GM23248 (cell line): Measurements from ENCODE around the gene MRAS. TPM values are rescaled to one million over a fixed set of nuclear protein-coding genes. Genes with fewer than 3 reads are reported as not detected.

ENCODE experiments used
- DNase-seq: peaks from one replicate; pipeline ENCODE4 v3.0.0-alpha.2; 2015
- H2AFZ ChIP-seq: fragments of 200-600 bp; sonication (generic); 2 replicates; pipeline ENCODE4 v1.6.1; 2016; ENCODE audit warnings: antibody characterized with exemption
- H3F3A ChIP-seq: fragments of 200-600 bp; sonication (generic); 2 replicates; pipeline ENCODE4 v1.6.1; 2016; ENCODE audit warnings: mild to moderate bottlenecking, antibody characterized with exemption, mixed run types; ENCODE audit not compliant: insufficient read depth
- H3K27ac ChIP-seq: fragments of 200-600 bp; sonication (generic); 2 replicates; pipeline ENCODE4 v1.5.1; 2016; ENCODE audit warnings: mild to moderate bottlenecking
- H3K27me3 ChIP-seq: fragments of 200-600 bp; sonication (generic); replicated peaks from 2 replicates; pipeline ENCODE4 v1.6.1; 2016; ENCODE audit warnings: mild to moderate bottlenecking; ENCODE audit not compliant: insufficient read depth
- H3K36me3 ChIP-seq: fragments of 200-600 bp; sonication (generic); 2 replicates; pipeline ENCODE4 v1.6.1; 2016; ENCODE audit warnings: low read depth, mild to moderate bottlenecking
- H3K4me1 ChIP-seq: fragments of 200-600 bp; sonication (generic); 2 replicates; pipeline ENCODE4 v1.6.1; 2016; ENCODE audit warnings: mild to moderate bottlenecking; ENCODE audit not compliant: insufficient read depth
- H3K4me2 ChIP-seq: fragments of 200-600 bp; sonication (generic); one replicate; pipeline ENCODE4 v1.6.1; 2016; ENCODE audit warnings: mild to moderate bottlenecking; ENCODE audit not compliant: unreplicated experiment
- H3K4me3 ChIP-seq: fragments of 200-600 bp; sonication (generic); 2 replicates; pipeline ENCODE4 v1.5.1; 2016; ENCODE audit warnings: mild to moderate bottlenecking
- H3K79me2 ChIP-seq: fragments of 200-600 bp; sonication (generic); 2 replicates; pipeline ENCODE4 v1.6.1; 2016; ENCODE audit warnings: mild to moderate bottlenecking; ENCODE audit not compliant: insufficient read depth
- H3K9ac ChIP-seq: fragments of 200-600 bp; sonication (generic); 2 replicates; pipeline ENCODE4 v1.6.1; 2016; ENCODE audit warnings: mild to moderate bottlenecking
- H3K9me2 ChIP-seq: fragments of 200-600 bp; sonication (generic); 2 replicates; pipeline ENCODE4 v1.6.1; 2016; ENCODE audit warnings: mixed run types, mild to moderate bottlenecking, moderate library complexity; ENCODE audit not compliant: insufficient read depth
- H3K9me3 ChIP-seq: fragments of 200-600 bp; sonication (generic); one replicate; pipeline ENCODE4 v1.6.1; 2017; ENCODE audit warnings: low read depth
- H4K20me1 ChIP-seq: fragments of 200-600 bp; sonication (generic); 2 replicates; pipeline ENCODE4 v1.6.0; 2016; ENCODE audit not compliant: insufficient read depth
- EZH2 ChIP-seq: fragments of 200-600 bp; sonication (generic); IDR thresholded peaks from 2 replicates; pipeline ENCODE4 v1.6.1; 2018; ENCODE audit warnings: antibody characterized with exemption, mild to moderate bottlenecking; ENCODE audit not compliant: insufficient read depth, poor library complexity, severe bottlenecking
- EZH2phosphoT487 ChIP-seq: fragments of 200-600 bp; sonication (generic); IDR thresholded peaks from 2 replicates; pipeline ENCODE4 v1.6.1; 2018; ENCODE audit warnings: antibody characterized with exemption, moderate library complexity, mild to moderate bottlenecking, low read depth; ENCODE audit not compliant: insufficient read depth
- WGBS, 2 experiments: methylation state at CpG; one replicate each; pipeline ENCODE4 v1.1.6; 2015 to 2017; ENCODE audit warnings: low lambda C conversion rate in 2 of 2, low coverage in 1 of 2; ENCODE audit errors: missing lambda C conversion rate in 2 of 2; 5-methylcytosine and 5-hydroxymethylcytosine counted together
- in situ Hi-C: fragments of 300-500 bp; cut with MboI; formaldehyde crosslinking; loops from 2 replicates; pipeline ENCODE4 v1.15.0; 2020
- polyA plus RNA-seq: library from polyadenylated mRNA; unstranded; fragments of >200 nt; fragmentation: Nextera tagmentation; extraction: Ambion mirVana; gene quantifications from 2 replicates; pipeline ENCODE4 v1.2.1, GENCODE V29; 2016
- total RNA-seq: library from RNA; depleted of rRNA; stranded (reverse); fragments of >200 nt; shearing (Covaris generic); gene quantifications from 2 replicates; pipeline ENCODE4 v1.2.3, GENCODE V29; 2014

The MRAS gene
- total and polyA plus RNA-seq, 2 experiments from 2014 or later, result 54.9 to 65.1 TPM

GRCh38 chr3:138449490-138449889 is 101.1 kb downstream of the MRAS start:
- H3K27ac ChIP-seq, result no peak overlapping the region
- no peak for DNase-seq

GRCh38 chr3:138450181-138450580 is 101.8 kb downstream of the MRAS start:
- Histone ChIP-seq H3K9me3 (no peaks in the 10 kb centered on the region), H3K4me3 (no peak overlapping the region), H2AFZ (no peak overlapping the region), H3K4me1 (no peaks in the 10 kb centered on the region), H3K4me2 (no peak overlapping the region), H3K9ac (no peak overlapping the region), H3K27me3 (no peaks in the 10 kb centered on the region), H3K9me2 (no peaks in the 10 kb centered on the region), H3F3A (no peaks in the 10 kb centered on the region), H3K27ac (no peak overlapping the region), H3K79me2 (no peaks in the 10 kb centered on the region), H3K36me3 (no peaks in the 10 kb centered on the region), H4K20me1 (no peaks in the 10 kb centered on the region)
- TF ChIP-seq EZH2phosphoT487 (no peak), EZH2 (no peak)
- 96 to 97% methylated on average over 7 of the region's 7 CpGs for WGBS, 2 experiments
- no peak for DNase-seq
- in situ Hi-C loops, result loop anchor here (25.0 kb wide), 1 partner anchor 462 kb away; no protein-coding TSS in a partner anchor

More at GRCh38 chr3:138449490-138449889, 101.1 kb downstream of the MRAS start:
- Histone ChIP-seq H3K4me3 (no peak overlapping the region), H3K9ac (no peak overlapping the region), H2AFZ (no peak overlapping the region), H3K4me1 (no peaks in the 10 kb centered on the region), H3K9me2 (no peaks in the 10 kb centered on the region), H3K79me2 (no peaks in the 10 kb centered on the region), H3F3A (no peaks in the 10 kb centered on the region), H3K4me2 (no peak overlapping the region), H3K36me3 (no peaks in the 10 kb centered on the region), H4K20me1 (no peaks in the 10 kb centered on the region), H3K9me3 (no peaks in the 10 kb centered on the region), H3K27me3 (no peaks in the 10 kb centered on the region)
- TF ChIP-seq EZH2phosphoT487, result no peak
- no peak for TF ChIP-seq EZH2
- in situ Hi-C loops, result no loop called here
- 76 to 83% methylated on average over 3 of the region's 3 CpGs for WGBS, 2 experiments

GRCh38 chr3:138450704-138451424 is 102.5 kb downstream of the MRAS start:
- Histone ChIP-seq H3K9me2 (no peaks in the 10 kb centered on the region), H3K27ac (no peak overlapping the region), H3K4me3 (no peak overlapping the region), H3K79me2 (no peaks in the 10 kb centered on the region), H3K4me2 (no peak overlapping the region), H3F3A (no peaks in the 10 kb centered on the region), H3K27me3 (no peaks in the 10 kb centered on the region), H3K4me1 (no peaks in the 10 kb centered on the region), H2AFZ (no peak overlapping the region), H4K20me1 (no peaks in the 10 kb centered on the region), H3K9me3 (no peaks in the 10 kb centered on the region), H3K9ac (no peak overlapping the region), H3K36me3 (no peaks in the 10 kb centered on the region)
- no peak for DNase-seq
- WGBS, 2 experiments, result 79 to 81% methylated on average over 6 of the region's 6 CpGs
- in situ Hi-C loops, result loop anchor here (25.0 kb wide), 1 partner anchor 461 kb away; no protein-coding TSS in a partner anchor
- TF ChIP-seq EZH2 (no peak), EZH2phosphoT487 (no peak)

- Histone ChIP-seq H3K79me2 (no peaks in the 10 kb centered on the region), H3K27ac (no peak overlapping the region), H3K36me3 (no peaks in the 10 kb centered on the region), H3K4me2 (no peak overlapping the region), H3K27me3 (no peaks in the 10 kb centered on the region), H3K9me2 (no peaks in the 10 kb centered on the region), H2AFZ (no peak overlapping the region), H3K9ac (no peak overlapping the region), H4K20me1 (no peaks in the 10 kb centered on the region), H3F3A (no peaks in the 10 kb centered on the region), H3K9me3 (no peaks in the 10 kb centered on the region), H3K4me3 (no peak overlapping the region), H3K4me1 (no peaks in the 10 kb centered on the region)
- 83 to 84% methylated on average over 42 to 43 of the region's 43 CpGs for WGBS, 2 experiments
- in situ Hi-C loops, result loop anchor here (25.0 kb wide), 1 partner anchor 461 kb away; no protein-coding TSS in a partner anchor
- TF ChIP-seq EZH2, result no peak
- TF ChIP-seq EZH2phosphoT487, result no peak
- DNase-seq, result no peak
Measured at GRCh38 chr3:138451595-138452162, 103.3 kb downstream of the MRAS start.
